Liver (tissue), 9 donors: ENCODE results near the gene MINK1. TPM values are rescaled to one million over a fixed set of nuclear protein-coding genes. Genes with fewer than 3 reads are reported as not detected.
"Not testable (repeated sequence)": the region's sequence is repeated elsewhere in the genome, so short reads cannot be mapped to it uniquely, and the experiment has no call there.

Experiments
- DNase-seq: peaks from one replicate; pipeline ENCODE4 v3.0.0-alpha.2; 2017; ENCODE audit warnings: low spot score
- H3K27ac ChIP-seq, 2 donors: one replicate each; pipeline ENCODE4 v1.7.0; 2013; ENCODE audit warnings: inconsistent platforms in 2 of 2, low read length in 2 of 2, control low read depth in 1 of 2, low read depth in 1 of 2, mild to moderate bottlenecking in 1 of 2
- H3K27me3 ChIP-seq, 4 donors: one replicate each; pipeline versions ENCODE4 v1.6.1 to v1.7.0; 2013; ENCODE audit warnings: low read length in 3 of 4, inconsistent platforms in 1 of 4, mild to moderate bottlenecking in 1 of 4, moderate library complexity in 1 of 4; ENCODE audit not compliant: control insufficient read depth in 4 of 4, insufficient read depth in 4 of 4
- H3K36me3 ChIP-seq, 4 donors: one replicate each; pipeline versions ENCODE4 v1.6.1 to v1.7.0; 2013; ENCODE audit warnings: low read length in 3 of 4, mild to moderate bottlenecking in 3 of 4, low read depth in 1 of 4, moderate library complexity in 1 of 4; ENCODE audit not compliant: control insufficient read depth in 4 of 4, insufficient read depth in 3 of 4
- H3K4me1 ChIP-seq, 4 donors: one replicate each; pipeline versions ENCODE4 v1.6.1 to v1.7.0; 2013; ENCODE audit warnings: low read length in 3 of 4, mild to moderate bottlenecking in 3 of 4, moderate library complexity in 1 of 4; ENCODE audit not compliant: control insufficient read depth in 4 of 4, insufficient read depth in 4 of 4
- H3K4me3 ChIP-seq, 3 donors: one replicate each; pipeline versions ENCODE4 v1.6.1 to v1.7.0; 2013; ENCODE audit warnings: low read length in 3 of 3, control low read depth in 1 of 3, low read depth in 1 of 3, mild to moderate bottlenecking in 1 of 3
- H3K9ac ChIP-seq, 2 donors: one replicate each; pipeline ENCODE4 v1.7.0; 2013; ENCODE audit warnings: low read length in 2 of 2, mild to moderate bottlenecking in 2 of 2, moderate library complexity in 2 of 2, control low read depth in 1 of 2, low read depth in 1 of 2
- H3K9me3 ChIP-seq, 4 donors: one replicate each; pipeline versions ENCODE4 v1.6.1 to v1.7.0; 2013; ENCODE audit warnings: low read length in 3 of 4; ENCODE audit not compliant: control insufficient read depth in 4 of 4
- ATF3 ChIP-seq: IDR thresholded peaks from 2 replicates; pipeline ENCODE4 v1.6.1; 2016; ENCODE audit warnings: antibody characterized with exemption
- CTCF ChIP-seq: fragments of 150-350 bp; IDR thresholded peaks from 2 replicates; pipeline ENCODE4 v1.5.1; 2017; ENCODE audit warnings: improper control_type of control experiment, low read depth, low read length; ENCODE audit not compliant: missing input control
- EGR1 ChIP-seq, 2 donors: IDR thresholded peaks; 2 replicates each; pipeline ENCODE4 v1.6.1; 2016 to 2018; ENCODE audit warnings: antibody characterized with exemption in 2 of 2, low read depth in 2 of 2
- FOXA1 ChIP-seq: IDR thresholded peaks from 2 replicates; pipeline ENCODE4 v1.6.1; 2016; ENCODE audit warnings: antibody characterized with exemption
- FOXA2 ChIP-seq: IDR thresholded peaks from 2 replicates; pipeline ENCODE4 v1.6.1; 2016; ENCODE audit warnings: antibody characterized with exemption
- GABPA ChIP-seq, 2 donors: IDR thresholded peaks in 1 of 2; conservative IDR thresholded peaks in 1 of 2; 2 replicates each; pipeline ENCODE4 v1.6.1; 2016; ENCODE audit warnings: antibody characterized with exemption in 2 of 2, mild to moderate bottlenecking in 1 of 2, moderate library complexity in 1 of 2
- HNF4A ChIP-seq, 2 donors: conservative IDR thresholded peaks; 2 replicates each; pipeline ENCODE4 v1.6.1; 2016; ENCODE audit warnings: antibody characterized with exemption in 2 of 2, mild to moderate bottlenecking in 2 of 2
- HNF4G ChIP-seq: IDR thresholded peaks from 2 replicates; pipeline ENCODE4 v1.6.1; 2016; ENCODE audit warnings: antibody characterized with exemption
- JUND ChIP-seq, 2 donors: IDR thresholded peaks; 2 replicates each; pipeline ENCODE4 v1.6.1; 2016; ENCODE audit warnings: antibody characterized with exemption in 2 of 2
- MAX ChIP-seq: IDR thresholded peaks from 2 replicates; pipeline ENCODE4 v1.6.1; 2016; ENCODE audit warnings: antibody characterized with exemption
- NR2F2 ChIP-seq: IDR thresholded peaks from 2 replicates; pipeline ENCODE4 v1.6.1; 2016; ENCODE audit warnings: antibody characterized with exemption
- RAD21 ChIP-seq, 2 donors: IDR thresholded peaks; 2 replicates each; pipeline ENCODE4 v1.6.1; 2016; ENCODE audit warnings: antibody characterized with exemption in 2 of 2, mild to moderate bottlenecking in 2 of 2
- REST ChIP-seq: IDR thresholded peaks from 2 replicates; pipeline ENCODE4 v1.6.1; 2016; ENCODE audit warnings: antibody characterized with exemption, mild to moderate bottlenecking
- RXRA ChIP-seq, 2 donors: IDR thresholded peaks; 2 replicates each; pipeline ENCODE4 v1.6.1; 2017 to 2018; ENCODE audit warnings: antibody characterized with exemption in 2 of 2, mild to moderate bottlenecking in 1 of 2
- SP1 ChIP-seq: IDR thresholded peaks from 2 replicates; pipeline ENCODE4 v1.6.1; 2018; ENCODE audit warnings: antibody characterized with exemption, mild to moderate bottlenecking
- TAF1 ChIP-seq: conservative IDR thresholded peaks from 2 replicates; pipeline ENCODE4 v1.6.1; 2016; ENCODE audit warnings: antibody characterized with exemption, mild to moderate bottlenecking
- YY1 ChIP-seq: IDR thresholded peaks from 2 replicates; pipeline ENCODE4 v1.6.1; 2016; ENCODE audit warnings: antibody characterized with exemption, mild to moderate bottlenecking
- ZBTB33 ChIP-seq: IDR thresholded peaks from 2 replicates; pipeline ENCODE4 v1.6.1; 2016; ENCODE audit warnings: antibody characterized with exemption
- WGBS: extraction: QIAGEN DNeasy Blood & Tissue Kit; methylation state at CpG from one replicate; pipeline ENCODE4 v1.1.7; 2013; 5-methylcytosine and 5-hydroxymethylcytosine counted together
- polyA plus RNA-seq, 2 donors: library from polyadenylated mRNA; stranded (reverse) in 1 of 2; unstranded in 1 of 2; fragments of 200-250 nt in 1 of 2; fragments of >200 nt in 1 of 2; fragmentation: Nextera tagmentation in 1 of 2; extraction: Ambion mirVana in 1 of 2; gene quantifications; one replicate each; pipeline versions ENCODE4 v1.2.1 to v1.2.3, GENCODE V29; 2013 to 2015
- total RNA-seq, 2 donors: library from RNA; depleted of rRNA; stranded (reverse); fragments of >200 nt; gene quantifications; one replicate each; pipeline ENCODE4 v1.2.3, GENCODE V29; 2014
- donor health status: healthy.
- donor health status: healthy.
- donor health status: healthy.
- donor health status: healthy.
- donor health status: healthy.

The MINK1 gene
- total and polyA plus RNA-seq, 4 donors = 6.9 to 30.6 (median 21.1) TPM

- no peak for TF ChIP-seq ATF3
Measured at GRCh38 chr17:4856271-4856936, 23.3 kb downstream of the MINK1 start (continued).

- Histone ChIP-seq H3K9ac (no peak overlapping the region), H3K27me3 (no peaks in the 10 kb centered on the region), H3K4me3 (no peak overlapping the region), H3K9me3 (no peaks in the 10 kb centered on the region), H3K4me1 (no peaks in the 10 kb centered on the region), H3K27ac (no peak overlapping the region), H3K36me3 (peaks cover 0 to 3% (median 1%) of the 10 kb centered on the region in 4 donors)
- TF ChIP-seq SP1 (no peak), CTCF (no peak), FOXA1 (no peak), RAD21 (IDR thresholded peaks at IDR 0.05) (no peak), HNF4G (no peak), MAX (no peak), EGR1 (IDR thresholded peaks at IDR 0.05; ENCODE audit: low read depth in 2 of 2) (no peak), JUND (IDR thresholded peaks at IDR 0.05) (no peak), ATF3 (no peak), GABPA (IDR thresholded peaks at IDR 0.05 in 1 of 2, conservative IDR thresholded peaks at IDR 0.05 in 1 of 2) (no peak), YY1 (no peak), NR2F2 (no peak), FOXA2 (no peak), HNF4A (conservative IDR thresholded peaks at IDR 0.05) (no peak), TAF1 (no peak), RXRA (IDR thresholded peaks at IDR 0.05) (no peak), ZBTB33 (no peak), REST (no peak)
- DNase-seq = no peak
- WGBS = 95% methylated on average over 7 of the region's 7 CpGs
Measured at GRCh38 chr17:4856937-4857314, 23.8 kb downstream of the MINK1 start.

GRCh38 chr17:4857347-4857746 is 24.2 kb downstream of the MINK1 start:
- not testable (repeated sequence) for H3K27me3 ChIP-seq, H3K4me3 ChIP-seq, H3K9ac ChIP-seq, H3K4me1 ChIP-seq, DNase-seq, H3K36me3 ChIP-seq, H3K9me3 ChIP-seq
- H3K27ac ChIP-seq = peak overlapping the region in 1 of 2 donors; percentile 44
- 92% methylated on average over 7 of the region's 7 CpGs for WGBS
